Measurements from ENCODE around the gene FAM210A. TPM values are rescaled to one million over a fixed set of nuclear protein-coding genes. Genes with fewer than 3 reads are reported as not detected.

The FAM210A gene
- total and polyA plus RNA-seq, 9 of the 15 experiments (the other 6 are each of a cell fraction or from before 2014, with no cell fraction given) = 8.3 to 41.7 (median 19.1) TPM

- no peaks in the 10 kb centered on the region for H3K27me3 ChIP-seq (ENCODE audit: control insufficient read depth in 2 of 2, insufficient read depth in 2 of 2, low read length in 2 of 2)
- H3K27ac ChIP-seq (ENCODE audit: extremely low read depth, low read depth, low read length) = no peak overlapping the region
- peaks cover 12% of the 10 kb centered on the region for H3K79me2 ChIP-seq (ENCODE audit: control insufficient read depth, insufficient read depth, low read length)
- in situ Hi-C loops (cut with MboI) (no loop called here), intact Hi-C loops (cut with micrococcal nuclease) (no loop called here)
- H3K36me3 ChIP-seq (ENCODE audit: control insufficient read depth, insufficient read depth, low read length) = peaks cover 87% of the 10 kb centered on the region
- ATAC-seq (no peak), FAIRE-seq (no peak), DNase-seq (ENCODE audit: extremely low read depth in 1 of 4, low spot score in 3 of 4) (no peak)
- H3K9me1 ChIP-seq (ENCODE audit: control insufficient read depth, insufficient read depth, low read length) = no peaks in the 10 kb centered on the region
- no peak overlapping the region for H2AFZ ChIP-seq (ENCODE audit: low read depth, low read length)
- no peaks in the 10 kb centered on the region for H3K4me1 ChIP-seq (replicated peaks in 1 of 2; ENCODE audit: control insufficient read depth in 2 of 2, insufficient read depth in 2 of 2, low read length in 2 of 2)
- H3K9me3 ChIP-seq (replicated peaks; ENCODE audit: control insufficient read depth, insufficient read depth, low read depth, low read length) = no peaks in the 10 kb centered on the region
- H3K9ac ChIP-seq (ENCODE audit: insufficient read depth in 1 of 2, low read depth in 2 of 2, low read length in 2 of 2) = no peak overlapping the region
- no peak overlapping the region for H3K4me3 ChIP-seq
- H4K20me1 ChIP-seq (replicated peaks; ENCODE audit: control insufficient read depth, insufficient read depth, low read length) = no peaks in the 10 kb centered on the region
- no peak for TF ChIP-seq NCOA4 (IDR thresholded peaks at IDR 0.05; ENCODE audit: partially characterized antibody)
- WGBS (ENCODE audit: insufficient coverage, low coverage, missing lambda C conversion rate) = 92% methylated on average over 2 of the region's 2 CpGs
- ChIA-PET POLR2A (interaction anchor here (0.6 to 1.6 kb wide), 2 partner anchors 9 to 59 kb away, joined by 3 read pairs; partner anchors contain the start of genes FAM210A and RNMT), CTCF (ENCODE audit: low intra/inter-chr PET ratio) (no interaction called here)
- no TSS peak for BruUV-seq (replicated peaks)
- no peak overlapping the region for H3K4me2 ChIP-seq (ENCODE audit: insufficient read depth, low read length)
Measured at GRCh38 chr18:13735681-13736080, 9.3 kb upstream of the FAM210A start.

GRCh38 chr18:13730481-13730880 is 4.1 kb upstream of the FAM210A start:
- intact Hi-C loops (cut with micrococcal nuclease) (no loop called here), in situ Hi-C loops (cut with MboI) (no loop called here)
- ATAC-seq = no peak
- no peak overlapping the region for H2AFZ ChIP-seq (ENCODE audit: low read depth, low read length)
- FAIRE-seq = no peak
- H3K79me2 ChIP-seq (ENCODE audit: control insufficient read depth, insufficient read depth, low read length) = peaks cover 64% of the 10 kb centered on the region
- H3K9me3 ChIP-seq (replicated peaks; ENCODE audit: control insufficient read depth, insufficient read depth, low read depth, low read length) = no peaks in the 10 kb centered on the region
- no peak for DNase-seq (ENCODE audit: extremely low read depth in 1 of 4, low spot score in 3 of 4)
- 95% methylated on average over 1 of the region's 1 CpG for WGBS (ENCODE audit: insufficient coverage, low coverage, missing lambda C conversion rate)
- ChIA-PET POLR2A (no interaction called here), CTCF (ENCODE audit: low intra/inter-chr PET ratio) (no interaction called here)
- H4K20me1 ChIP-seq (replicated peaks; ENCODE audit: control insufficient read depth, insufficient read depth, low read length) = peaks cover 4% of the 10 kb centered on the region; the same call in 1 of the 2 replicates
- no peak overlapping the region for H3K27ac ChIP-seq (ENCODE audit: extremely low read depth, low read depth, low read length)
- no TSS peak for BruUV-seq (replicated peaks)
- no peak overlapping the region for H3K4me3 ChIP-seq
- no peak overlapping the region for H3K4me2 ChIP-seq (ENCODE audit: insufficient read depth, low read length)
- peaks cover 0 to 7% of the 10 kb centered on the region in 2 experiments; a peak in 2 of 5 replicates for H3K4me1 ChIP-seq (replicated peaks in 1 of 2; ENCODE audit: control insufficient read depth in 2 of 2, insufficient read depth in 2 of 2, low read length in 2 of 2)
- H3K9me1 ChIP-seq (ENCODE audit: control insufficient read depth, insufficient read depth, low read length) = no peaks in the 10 kb centered on the region
- peaks cover 43% of the 10 kb centered on the region; the same call in 2 of the 3 replicates for H3K36me3 ChIP-seq (ENCODE audit: control insufficient read depth, insufficient read depth, low read length)
- no peak overlapping the region for H3K9ac ChIP-seq (ENCODE audit: insufficient read depth in 1 of 2, low read depth in 2 of 2, low read length in 2 of 2)
- H3K27me3 ChIP-seq (ENCODE audit: control insufficient read depth in 2 of 2, insufficient read depth in 2 of 2, low read length in 2 of 2) = no peaks in the 10 kb centered on the region
- no peak for TF ChIP-seq NEUROD1 (IDR thresholded peaks at IDR 0.05; ENCODE audit: borderline replicate concordance, low read depth, low read length, partially characterized antibody)
- no peak for TF ChIP-seq FOXM1 (IDR thresholded peaks at IDR 0.05; ENCODE audit: low read depth)
- TF ChIP-seq FOXM1 (CRISPR knock-in tag; IDR thresholded peaks at IDR 0.05; ENCODE audit: low read depth) = no peak
- TF ChIP-seq GTF2F1 (IDR thresholded peaks at IDR 0.05; ENCODE audit: low read depth, low read length) = no peak
- TF ChIP-seq NR2C2 (CRISPR knock-in tag; IDR thresholded peaks at IDR 0.05) = no peak
- TF ChIP-seq NR2C2 (tag; IDR thresholded peaks at IDR 0.05) = no peak
- no peak for TF ChIP-seq EP400 (IDR thresholded peaks at IDR 0.05)
- no peak for TF ChIP-seq FOXA1 (IDR thresholded peaks at IDR 0.05; ENCODE audit: borderline replicate concordance)
- no peak for TF ChIP-seq CREB3 (tag; conservative IDR thresholded peaks at IDR 0.05; ENCODE audit: low read depth)
- TF ChIP-seq SP2 (IDR thresholded peaks at IDR 0.05; ENCODE audit: extremely low read depth, low read depth, low read length, poor library complexity, severe bottlenecking) = no peak
- TF ChIP-seq ZNF124 (CRISPR knock-in tag; IDR thresholded peaks at IDR 0.05) = no peak
- no peak for TF ChIP-seq BRD4 (IDR thresholded peaks at IDR 0.05)
- no peak for TF ChIP-seq BRD9 (IDR thresholded peaks at IDR 0.05; ENCODE audit: low read depth, partially characterized antibody)
- TF ChIP-seq TFE3 (CRISPR knock-in tag; IDR thresholded peaks at IDR 0.05) = no peak

All from K562 (cell line).